HEK293T (cell line): ENCODE results near the gene C5orf58.
A peak's percentile ranks its signal among the peaks of the same experiment; 100 is the strongest.

Experiments used
- CTCF ChIA-PET: fragments of 350-600 bp; formaldehyde crosslinking; extraction: SDS; loops from one replicate; lab custom pipeline; 2021; ENCODE audit warnings: antibody characterized with exemption, inconsistent platforms; lab: Yijun Ruan, JAX
- POLR2A ChIA-PET: fragments of 350-600 bp; formaldehyde crosslinking; extraction: SDS; loops from one replicate; lab custom pipeline; 2020; ENCODE audit warnings: antibody characterized with exemption, inconsistent platforms; lab: Yijun Ruan, JAX
- DNase-seq: peaks from one replicate; pipeline ENCODE4 v3.0.0; 2012; ENCODE audit warnings: mixed read lengths; ENCODE audit errors: extremely low spot score
- ARNT ChIP-seq: fragments of 450-650 bp; IDR thresholded peaks from 2 replicates; pipeline ENCODE4 v1.6.1; 2017; ENCODE audit warnings: mild to moderate bottlenecking
- BHLHE40 ChIP-seq: fragments of 450-650 bp; IDR thresholded peaks from 2 replicates; pipeline ENCODE4 v1.6.1; 2016; ENCODE audit warnings: mild to moderate bottlenecking, moderate library complexity, borderline replicate concordance
- CTBP1 ChIP-seq: fragments of 450-650 bp; IDR thresholded peaks from 2 replicates; pipeline ENCODE4 v1.6.1; 2016; ENCODE audit warnings: borderline replicate concordance
- ELF4 ChIP-seq: fragments of 450-650 bp; IDR thresholded peaks from 2 replicates; pipeline ENCODE4 v1.6.1; 2017; ENCODE audit warnings: antibody characterized with exemption
- FOXA1 ChIP-seq: fragments of 450-650 bp; IDR thresholded peaks from 2 replicates; pipeline ENCODE4 v1.6.1; 2016; ENCODE audit warnings: mild to moderate bottlenecking
- FOXK2 ChIP-seq: fragments of 450-650 bp; IDR thresholded peaks from 2 replicates; pipeline ENCODE4 v1.6.1; 2016; ENCODE audit warnings: mild to moderate bottlenecking
- FOXM1 ChIP-seq: fragments of 450-650 bp; IDR thresholded peaks from 2 replicates; pipeline ENCODE4 v1.6.1; 2017; ENCODE audit warnings: mild to moderate bottlenecking, borderline replicate concordance
- HDGF ChIP-seq: fragments of 450-650 bp; IDR thresholded peaks from 2 replicates; pipeline ENCODE4 v1.6.1; 2017; ENCODE audit warnings: antibody characterized with exemption, borderline replicate concordance
- L3MBTL2 ChIP-seq: fragments of 450-650 bp; conservative IDR thresholded peaks from 2 replicates; pipeline ENCODE4 v1.6.1; 2016; ENCODE audit warnings: mild to moderate bottlenecking
- LEF1 ChIP-seq: fragments of 450-650 bp; IDR thresholded peaks from 2 replicates; pipeline ENCODE4 v1.6.1; 2017; ENCODE audit warnings: mild to moderate bottlenecking, borderline replicate concordance
- NFRKB ChIP-seq: fragments of 450-650 bp; IDR thresholded peaks from 2 replicates; pipeline ENCODE4 v1.6.1; 2016; ENCODE audit warnings: mild to moderate bottlenecking, moderate library complexity
- PKNOX1 ChIP-seq: fragments of 450-650 bp; IDR thresholded peaks from 2 replicates; pipeline ENCODE4 v1.6.1; 2016
- SP1 ChIP-seq: fragments of 450-650 bp; IDR thresholded peaks from 2 replicates; pipeline ENCODE4 v1.6.1; 2017
- SUZ12 ChIP-seq: fragments of 450-650 bp; IDR thresholded peaks from 2 replicates; pipeline ENCODE4 v1.6.1; 2016; ENCODE audit warnings: mild to moderate bottlenecking
- TARDBP ChIP-seq: fragments of 450-650 bp; IDR thresholded peaks from 2 replicates; pipeline ENCODE4 v1.6.1; 2016
- ZNF384 ChIP-seq: fragments of 450-650 bp; IDR thresholded peaks from 2 replicates; pipeline ENCODE4 v1.6.1; 2016

C5orf58 gene

GRCh38 chr5:170232786-170233185 is at the start of gene C5orf58:
Gene C5orf58, plus strand, starts transcription at chr5:170232985. Its CDS starts 1,992 bp downstream, at chr5:170234977.
- CTCF ChIA-PET = no interaction called here

GRCh38 chr5:170183816-170184687 is 48.7 kb upstream of the C5orf58 start:
- no peak for TF ChIP-seq ARNT
- TF ChIP-seq FOXA1 = no peak
- TF ChIP-seq TARDBP = no peak
- no peak for TF ChIP-seq LEF1
- POLR2A ChIA-PET = no interaction called here
- CTCF ChIA-PET = interaction anchor here (0.7 to 1.6 kb wide), 12 partner anchors 8 to 603 kb away, joined by 3 to 14 read pairs (median 4); no protein-coding TSS in a partner anchor
- DNase-seq = peak; percentile 85

More at GRCh38 chr5:170232786-170233185, at the start of gene C5orf58:
- TF ChIP-seq CTBP1 (no peak), HDGF (no peak), ARNT (no peak), ELF4 (no peak), FOXA1 (no peak)
- DNase-seq = no peak
- POLR2A ChIA-PET = no interaction called here

- ChIA-PET POLR2A (no interaction called here), CTCF (interaction anchor here (0.9 to 1.6 kb wide), 9 partner anchors 11 to 604 kb away, joined by 3 to 14 read pairs (median 4); no protein-coding TSS in a partner anchor)
- no peak for TF ChIP-seq SUZ12
- TF ChIP-seq HDGF = no peak
- TF ChIP-seq L3MBTL2 = no peak
- no peak for TF ChIP-seq BHLHE40
- no peak for TF ChIP-seq FOXM1
- no peak for DNase-seq
Observed at GRCh38 chr5:170184737-170185136, 48.0 kb upstream of the C5orf58 start.

- DNase-seq = no peak
- CTCF ChIA-PET = interaction anchor here (1.0 kb wide), 1 partner anchor 86 kb away, joined by 3 read pairs; no protein-coding TSS in a partner anchor
- POLR2A ChIA-PET = no interaction called here
- no peak for TF ChIP-seq NFRKB
- TF ChIP-seq PKNOX1 = no peak
- no peak for TF ChIP-seq L3MBTL2
- no peak for TF ChIP-seq FOXA1
- no peak for TF ChIP-seq LEF1
- TF ChIP-seq FOXM1 = no peak
- TF ChIP-seq SP1 = no peak
- TF ChIP-seq SUZ12 = no peak
Observed at GRCh38 chr5:170186156-170186555, 46.6 kb upstream of the C5orf58 start.

GRCh38 chr5:170186856-170187255 is 45.9 kb upstream of the C5orf58 start:
- ChIA-PET POLR2A (no interaction called here), CTCF (no interaction called here)
- no peak for DNase-seq
- TF ChIP-seq TARDBP (no peak), FOXA1 (no peak), SP1 (no peak), FOXM1 (no peak), ELF4 (no peak), BHLHE40 (no peak), CTBP1 (no peak), L3MBTL2 (no peak)

- CTCF ChIA-PET = interaction anchor here (0.7 to 1.1 kb wide), 2 partner anchors 120 to 210 kb away, joined by 3 read pairs; no protein-coding TSS in a partner anchor
- POLR2A ChIA-PET = no interaction called here
- DNase-seq = no peak
- no peak for TF ChIP-seq FOXK2
- TF ChIP-seq LEF1 = no peak
- TF ChIP-seq FOXA1 = no peak
- no peak for TF ChIP-seq TARDBP
- no peak for TF ChIP-seq ELF4
- TF ChIP-seq PKNOX1 = no peak
- TF ChIP-seq ARNT = no peak
- TF ChIP-seq HDGF = no peak
- no peak for TF ChIP-seq FOXM1
- no peak for TF ChIP-seq ZNF384
- no peak for TF ChIP-seq SUZ12
- TF ChIP-seq SP1 = no peak
- no peak for TF ChIP-seq CTBP1
- no peak for TF ChIP-seq L3MBTL2
- TF ChIP-seq NFRKB = no peak
- TF ChIP-seq BHLHE40 = no peak
Observed at GRCh38 chr5:170190436-170191134, 42.2 kb upstream of the C5orf58 start.
